Common myeloid progenitor, CD34-positive (primary cell): ENCODE results near the gene CCDC74A.

ENCODE experiments used
- CTCF ChIA-PET: fragments of 350-600 bp; sonication (Branson Sonifier 250); formaldehyde crosslinking; loops from one replicate; lab custom pipeline; 2021; ENCODE audit warnings: antibody characterized with exemption; lab: Charles Lee
- POLR2A ChIA-PET: fragments of 350-600 bp; sonication (Branson Sonifier 250); formaldehyde crosslinking; loops from one replicate; lab custom pipeline; 2021; ENCODE audit warnings: antibody characterized with exemption; lab: Charles Lee
- DNase-seq, 3 donors: peaks; one replicate each; pipeline versions ENCODE4 v3.0.0 to v3.0.0-alpha.2; 2013
- H3K27ac ChIP-seq, 2 experiments: 1 replicate in 1 of 2; 2 replicates in 1 of 2; pipeline ENCODE4 v1.7.0; 2013; ENCODE audit warnings: inconsistent platforms in 2 of 2, low read length in 2 of 2, mild to moderate bottlenecking in 2 of 2, low read depth in 1 of 2, moderate library complexity in 1 of 2; ENCODE audit not compliant: severe bottlenecking in 2 of 2, insufficient read depth in 1 of 2, poor library complexity in 1 of 2
- H3K27me3 ChIP-seq, 5 experiments: replicated peaks in 2 of 5; 1 replicate in 3 of 5; 2 replicates in 2 of 5; pipeline versions ENCODE4 v1.6.1 to v1.7.0; 2013; ENCODE audit warnings: low read length in 4 of 5, mild to moderate bottlenecking in 2 of 5, moderate library complexity in 2 of 5, inconsistent platforms in 1 of 5; ENCODE audit not compliant: insufficient read depth in 5 of 5, control insufficient read depth in 4 of 5
- H3K36me3 ChIP-seq, 4 experiments: 1 replicate in 2 of 4; 2 replicates in 2 of 4; pipeline versions ENCODE4 v1.6.1 to v1.7.0; 2013; ENCODE audit warnings: low read length in 3 of 4, control low read depth in 1 of 4, mild to moderate bottlenecking in 1 of 4; ENCODE audit not compliant: control insufficient read depth in 4 of 4, insufficient read depth in 4 of 4
- H3K4me1 ChIP-seq, 4 experiments: 1 replicate in 3 of 4; 2 replicates in 1 of 4; pipeline versions ENCODE4 v1.6.1 to v1.7.1; 2013; ENCODE audit warnings: low read length in 3 of 4, mild to moderate bottlenecking in 3 of 4, control low read depth in 1 of 4, inconsistent platforms in 1 of 4, moderate library complexity in 1 of 4; ENCODE audit not compliant: control insufficient read depth in 4 of 4, insufficient read depth in 4 of 4; ENCODE audit errors: control extremely low read depth in 1 of 4
- H3K4me3 ChIP-seq, 7 experiments: 1 replicate in 4 of 7; 2 replicates in 3 of 7; pipeline versions ENCODE4 v1.5.1 to v1.7.0; 2013; ENCODE audit warnings: mild to moderate bottlenecking in 7 of 7, low read length in 6 of 7, moderate library complexity in 6 of 7, inconsistent platforms in 2 of 7, low read depth in 2 of 7, control low read depth in 1 of 7; ENCODE audit not compliant: insufficient read depth in 4 of 7, control insufficient read depth in 1 of 7; ENCODE audit errors: extremely low read depth in 1 of 7
- H3K9me3 ChIP-seq, 5 experiments: 1 replicate in 4 of 5; 2 replicates in 1 of 5; pipeline versions ENCODE4 v1.6.1 to v1.7.1; 2013; ENCODE audit warnings: low read length in 4 of 5, mild to moderate bottlenecking in 2 of 5, inconsistent platforms in 1 of 5, low read depth in 1 of 5, moderate library complexity in 1 of 5; ENCODE audit not compliant: control insufficient read depth in 4 of 5, insufficient read depth in 2 of 5; ENCODE audit errors: control extremely low read depth in 1 of 5
- WGBS: methylation state at CpG from one replicate; pipeline ENCODE4 v1.1.5; 2013; ENCODE audit not compliant: insufficient coverage; 5-methylcytosine and 5-hydroxymethylcytosine counted together

Gene CCDC74A

DNA sequence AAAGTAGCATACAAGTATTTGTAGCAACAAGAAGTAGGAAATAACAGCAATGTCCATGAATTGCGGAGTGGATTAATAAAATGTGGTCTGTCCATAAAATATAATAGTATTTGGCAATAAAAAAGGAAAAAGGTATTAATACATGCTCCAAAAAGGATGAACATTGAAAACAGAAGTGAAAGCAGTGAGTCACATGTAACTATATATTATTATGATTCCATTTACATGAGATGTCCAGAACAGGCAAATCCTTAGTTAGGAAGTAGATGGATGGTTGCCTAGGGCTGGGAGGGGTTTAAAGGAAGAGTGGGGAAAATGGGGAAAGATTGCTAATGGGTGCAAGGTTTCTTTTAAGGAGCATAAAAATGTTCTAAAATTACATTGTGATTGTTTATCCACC is 44.5 kb downstream of the CCDC74A start:
- no peaks in the 10 kb centered on the region for H3K4me1 ChIP-seq
- no peaks in the 10 kb centered on the region for H3K36me3 ChIP-seq
- H3K4me3 ChIP-seq, result no peak overlapping the region
- 100% methylated on average over 1 of the region's 1 CpG for WGBS
- H3K9me3 ChIP-seq, result no peaks in the 10 kb centered on the region
- no peak overlapping the region for H3K27ac ChIP-seq
- peaks cover 0 to 6% (median 0%) of the 10 kb centered on the region in 5 experiments for H3K27me3 ChIP-seq
- ChIA-PET CTCF (no interaction called here), POLR2A (no interaction called here)
- no peak for DNase-seq

DNA sequence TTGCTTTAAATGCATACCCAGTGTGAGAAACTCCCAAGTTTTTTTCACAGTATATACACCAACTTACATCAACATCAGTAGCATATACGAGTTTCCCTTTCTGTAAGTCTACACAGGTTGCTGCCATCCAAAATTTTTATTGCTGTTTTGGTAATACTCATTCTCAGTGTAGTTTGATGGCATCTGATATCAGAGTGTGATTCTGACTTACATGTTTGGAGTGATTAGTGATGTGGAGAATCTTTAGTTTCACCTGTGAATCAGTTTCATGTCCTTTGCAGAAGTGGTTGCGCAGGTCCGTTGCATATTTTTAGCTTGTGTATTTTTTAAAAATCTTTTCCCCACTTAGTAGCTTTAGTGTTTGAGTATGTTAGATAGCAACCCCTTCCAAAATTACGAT is 50.1 kb downstream of the CCDC74A start:
- Histone ChIP-seq H3K4me3 (no peak overlapping the region), H3K27ac (no peak overlapping the region), H3K36me3 (no peaks in the 10 kb centered on the region), H3K9me3 (no peaks in the 10 kb centered on the region), H3K4me1 (no peaks in the 10 kb centered on the region), H3K27me3 (peaks cover 0 to 10% (median 0%) of the 10 kb centered on the region in 5 experiments)
- ChIA-PET CTCF (no interaction called here), POLR2A (no interaction called here)
- no peak for DNase-seq
- no CpG with 5 or more reads among the region's 4 CpGs for WGBS

DNA sequence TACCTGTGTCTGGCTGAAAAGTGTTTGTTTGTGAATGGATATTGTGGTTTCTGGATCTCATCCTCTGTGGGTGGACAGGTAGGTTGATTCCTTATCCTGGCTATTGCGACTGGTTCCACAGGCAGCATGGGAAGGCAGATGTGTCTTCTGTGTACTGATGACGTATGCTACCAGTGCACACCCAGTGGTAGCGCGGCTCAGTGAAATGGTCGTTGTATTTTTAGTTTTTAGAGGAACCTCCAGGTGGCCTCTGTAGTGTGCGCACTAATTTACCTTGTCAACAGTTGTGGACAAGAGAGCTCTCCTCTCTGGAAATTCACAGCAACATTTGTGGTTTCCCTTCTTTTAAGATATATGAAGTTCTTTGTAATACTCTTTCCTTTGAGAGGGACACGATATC is 52.5 kb downstream of the CCDC74A start:
- ChIA-PET CTCF (no interaction called here), POLR2A (no interaction called here)
- peaks cover 0 to 10% (median 0%) of the 10 kb centered on the region in 5 experiments for H3K27me3 ChIP-seq
- no peaks in the 10 kb centered on the region for H3K4me1 ChIP-seq
- WGBS, result 97% methylated on average over 6 of the region's 7 CpGs
- no peaks in the 10 kb centered on the region for H3K36me3 ChIP-seq
- no peak overlapping the region for H3K27ac ChIP-seq
- H3K4me3 ChIP-seq, result no peak overlapping the region
- DNase-seq, result no peak
- no peaks in the 10 kb centered on the region for H3K9me3 ChIP-seq
